ENCODE measurements around the gene CHEK2.

DNA sequence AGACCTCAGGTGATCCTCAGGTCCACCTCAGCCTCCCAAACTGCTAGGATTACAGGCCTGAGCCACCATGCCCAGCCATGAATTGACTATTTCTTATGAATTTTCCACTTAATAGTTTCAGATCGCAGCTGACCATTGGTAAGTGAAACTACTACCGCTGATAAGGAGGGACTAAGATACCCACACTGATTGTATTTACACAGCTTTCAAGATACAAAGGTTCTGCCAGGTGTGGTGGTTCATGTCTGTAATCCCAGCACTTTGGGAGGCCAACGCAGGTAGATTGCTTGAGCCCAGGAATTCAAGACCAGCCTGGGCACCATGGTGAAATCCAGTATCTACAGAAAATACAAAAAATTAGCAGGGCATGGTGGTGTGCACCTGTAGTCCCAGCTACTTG, 3.9 kb downstream of the CHEK2 start:
- TF ChIP-seq, protein P1, sequence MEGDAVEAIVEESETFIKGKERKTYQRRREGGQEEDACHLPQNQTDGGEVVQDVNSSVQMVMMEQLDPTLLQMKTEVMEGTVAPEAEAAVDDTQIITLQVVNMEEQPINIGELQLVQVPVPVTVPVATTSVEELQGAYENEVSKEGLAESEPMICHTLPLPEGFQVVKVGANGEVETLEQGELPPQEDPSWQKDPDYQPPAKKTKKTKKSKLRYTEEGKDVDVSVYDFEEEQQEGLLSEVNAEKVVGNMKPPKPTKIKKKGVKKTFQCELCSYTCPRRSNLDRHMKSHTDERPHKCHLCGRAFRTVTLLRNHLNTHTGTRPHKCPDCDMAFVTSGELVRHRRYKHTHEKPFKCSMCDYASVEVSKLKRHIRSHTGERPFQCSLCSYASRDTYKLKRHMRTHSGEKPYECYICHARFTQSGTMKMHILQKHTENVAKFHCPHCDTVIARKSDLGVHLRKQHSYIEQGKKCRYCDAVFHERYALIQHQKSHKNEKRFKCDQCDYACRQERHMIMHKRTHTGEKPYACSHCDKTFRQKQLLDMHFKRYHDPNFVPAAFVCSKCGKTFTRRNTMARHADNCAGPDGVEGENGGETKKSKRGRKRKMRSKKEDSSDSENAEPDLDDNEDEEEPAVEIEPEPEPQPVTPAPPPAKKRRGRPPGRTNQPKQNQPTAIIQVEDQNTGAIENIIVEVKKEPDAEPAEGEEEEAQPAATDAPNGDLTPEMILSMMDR (IDR thresholded peaks at IDR 0.05), result no peak
- no peak for TF ChIP-seq POLR2A (IDR thresholded peaks at IDR 0.05)

Data from body of pancreas (tissue), 4 donors.